ENCODE measurements around the gene THSD7B. TPM values are rescaled to one million over a fixed set of nuclear protein-coding genes. Genes with fewer than 3 reads are reported as not detected.

Gene THSD7B, protein sequence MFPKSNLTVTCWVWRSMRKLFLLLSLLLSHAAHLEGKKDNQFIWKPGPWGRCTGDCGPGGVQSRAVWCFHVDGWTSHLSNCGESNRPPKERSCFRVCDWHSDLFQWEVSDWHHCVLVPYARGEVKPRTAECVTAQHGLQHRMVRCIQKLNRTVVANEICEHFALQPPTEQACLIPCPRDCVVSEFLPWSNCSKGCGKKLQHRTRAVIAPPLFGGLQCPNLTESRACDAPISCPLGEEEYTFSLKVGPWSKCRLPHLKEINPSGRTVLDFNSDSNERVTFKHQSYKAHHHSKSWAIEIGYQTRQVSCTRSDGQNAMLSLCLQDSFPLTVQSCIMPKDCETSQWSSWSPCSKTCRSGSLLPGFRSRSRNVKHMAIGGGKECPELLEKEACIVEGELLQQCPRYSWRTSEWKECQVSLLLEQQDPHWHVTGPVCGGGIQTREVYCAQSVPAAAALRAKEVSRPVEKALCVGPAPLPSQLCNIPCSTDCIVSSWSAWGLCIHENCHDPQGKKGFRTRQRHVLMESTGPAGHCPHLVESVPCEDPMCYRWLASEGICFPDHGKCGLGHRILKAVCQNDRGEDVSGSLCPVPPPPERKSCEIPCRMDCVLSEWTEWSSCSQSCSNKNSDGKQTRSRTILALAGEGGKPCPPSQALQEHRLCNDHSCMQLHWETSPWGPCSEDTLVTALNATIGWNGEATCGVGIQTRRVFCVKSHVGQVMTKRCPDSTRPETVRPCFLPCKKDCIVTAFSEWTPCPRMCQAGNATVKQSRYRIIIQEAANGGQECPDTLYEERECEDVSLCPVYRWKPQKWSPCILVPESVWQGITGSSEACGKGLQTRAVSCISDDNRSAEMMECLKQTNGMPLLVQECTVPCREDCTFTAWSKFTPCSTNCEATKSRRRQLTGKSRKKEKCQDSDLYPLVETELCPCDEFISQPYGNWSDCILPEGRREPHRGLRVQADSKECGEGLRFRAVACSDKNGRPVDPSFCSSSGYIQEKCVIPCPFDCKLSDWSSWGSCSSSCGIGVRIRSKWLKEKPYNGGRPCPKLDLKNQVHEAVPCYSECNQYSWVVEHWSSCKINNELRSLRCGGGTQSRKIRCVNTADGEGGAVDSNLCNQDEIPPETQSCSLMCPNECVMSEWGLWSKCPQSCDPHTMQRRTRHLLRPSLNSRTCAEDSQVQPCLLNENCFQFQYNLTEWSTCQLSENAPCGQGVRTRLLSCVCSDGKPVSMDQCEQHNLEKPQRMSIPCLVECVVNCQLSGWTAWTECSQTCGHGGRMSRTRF (N-terminal part only)
- under 1 TPM in 1 of 6 donors, not detected in 5; 0.47 TPM for total RNA-seq

DNA sequence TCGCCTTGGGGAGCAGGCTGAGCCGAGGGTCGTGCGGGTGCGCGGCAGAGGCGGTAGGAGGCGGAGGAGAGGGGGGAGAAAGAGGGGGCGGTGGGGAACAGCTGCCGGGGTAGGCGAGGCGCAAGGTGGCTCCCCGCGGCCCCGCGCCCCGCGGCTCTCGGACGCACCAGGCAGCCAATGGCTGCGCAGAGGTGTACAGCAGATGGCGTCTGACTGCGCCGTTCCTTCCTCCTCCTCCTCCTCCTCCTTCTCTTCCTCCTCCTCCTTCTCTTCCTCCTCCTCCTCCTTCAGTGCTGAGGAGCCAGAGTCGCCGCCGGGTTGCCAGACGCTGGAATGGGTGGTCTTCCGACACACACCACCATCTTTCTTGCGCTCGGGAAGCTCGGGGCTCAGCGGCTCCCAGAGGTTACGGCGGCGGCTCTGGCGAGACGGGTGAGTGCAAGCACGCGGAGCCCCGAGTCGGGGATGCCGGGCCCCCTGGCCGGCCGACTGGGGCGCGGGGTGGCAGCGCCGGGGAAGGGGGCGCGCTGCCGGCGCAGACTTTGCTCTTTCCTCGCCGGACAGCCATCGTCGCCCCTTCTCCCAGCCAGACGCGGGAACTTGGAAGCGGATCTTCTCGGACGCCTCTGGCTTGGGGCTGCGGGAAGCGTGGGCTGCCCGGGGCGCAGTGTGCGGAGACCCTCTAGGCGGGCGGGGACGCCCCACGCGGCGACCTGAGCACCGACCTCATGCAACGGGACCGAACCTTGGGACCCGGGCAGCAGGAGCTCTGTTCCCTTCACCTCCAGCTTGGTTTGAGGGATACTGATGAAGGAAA, at the start of gene THSD7B:
Gene THSD7B (plus strand): TSS at position 290 of the 817 bp plus-strand sequence. CDS start 116,634 bp downstream, outside the sequence.
- Histone ChIP-seq H3K4me1 (peaks cover 0 to 23% (median 17%) of the 10 kb centered on the region in 4 donors), H3K4me3 (peak within 1 kb of the TSS in 3 of 4 donors; percentile 32 to 49 (median 38)), H3K27ac (no peak within 1 kb of the TSS), H3K36me3 (no peaks in the 10 kb centered on the region), H3K9me3 (no peaks in the 10 kb centered on the region), H3K27me3 (peaks cover 0 to 18% (median 7%) of the 10 kb centered on the region in 4 donors)
- 1 to 3% methylated on average over 23 to 43 of the region's 77 CpGs for WGBS, 2 donors
- peak in 1 of 2 donors; percentile 45 for ATAC-seq (ENCODE audit: low FRiP score in 2 of 2)
- DNase-seq: peak in 1 of 2 donors; percentile 76
- TF ChIP-seq EP300 (IDR thresholded peaks at IDR 0.05) (no peak), POLR2AphosphoS5 (IDR thresholded peaks at IDR 0.05) (no peak), POLR2A (IDR thresholded peaks at IDR 0.05) (no peak)
- TF ChIP-seq, protein P1, sequence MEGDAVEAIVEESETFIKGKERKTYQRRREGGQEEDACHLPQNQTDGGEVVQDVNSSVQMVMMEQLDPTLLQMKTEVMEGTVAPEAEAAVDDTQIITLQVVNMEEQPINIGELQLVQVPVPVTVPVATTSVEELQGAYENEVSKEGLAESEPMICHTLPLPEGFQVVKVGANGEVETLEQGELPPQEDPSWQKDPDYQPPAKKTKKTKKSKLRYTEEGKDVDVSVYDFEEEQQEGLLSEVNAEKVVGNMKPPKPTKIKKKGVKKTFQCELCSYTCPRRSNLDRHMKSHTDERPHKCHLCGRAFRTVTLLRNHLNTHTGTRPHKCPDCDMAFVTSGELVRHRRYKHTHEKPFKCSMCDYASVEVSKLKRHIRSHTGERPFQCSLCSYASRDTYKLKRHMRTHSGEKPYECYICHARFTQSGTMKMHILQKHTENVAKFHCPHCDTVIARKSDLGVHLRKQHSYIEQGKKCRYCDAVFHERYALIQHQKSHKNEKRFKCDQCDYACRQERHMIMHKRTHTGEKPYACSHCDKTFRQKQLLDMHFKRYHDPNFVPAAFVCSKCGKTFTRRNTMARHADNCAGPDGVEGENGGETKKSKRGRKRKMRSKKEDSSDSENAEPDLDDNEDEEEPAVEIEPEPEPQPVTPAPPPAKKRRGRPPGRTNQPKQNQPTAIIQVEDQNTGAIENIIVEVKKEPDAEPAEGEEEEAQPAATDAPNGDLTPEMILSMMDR (IDR thresholded peaks at IDR 0.05): no peak

DNA sequence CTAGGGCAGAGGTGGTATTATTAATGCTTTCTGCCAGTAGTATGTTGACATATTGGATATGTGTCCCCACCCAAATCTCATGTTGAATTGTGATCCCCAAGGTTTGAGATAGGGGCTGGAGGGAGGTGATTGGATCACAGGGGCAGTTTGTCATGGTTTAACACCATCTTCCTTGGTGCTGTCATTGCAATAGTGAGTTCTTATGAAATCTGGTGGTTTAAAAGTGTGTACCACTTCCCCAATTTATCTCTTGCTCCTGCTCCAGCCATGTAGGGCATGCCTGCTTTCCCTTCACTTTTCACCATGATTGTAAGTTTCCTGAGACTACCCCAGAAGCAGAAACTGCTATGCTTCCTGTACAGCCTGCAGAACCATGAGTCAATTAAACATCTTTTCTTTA, 47.1 kb upstream of the THSD7B start:
- DNase-seq (no peak), ATAC-seq (ENCODE audit: low FRiP score in 2 of 2) (no peak)
- no peaks in the 10 kb centered on the region for H3K9me3 ChIP-seq
- H3K4me1 ChIP-seq: no peaks in the 10 kb centered on the region
- no peaks in the 10 kb centered on the region for H3K27me3 ChIP-seq
- H3K27ac ChIP-seq: no peak overlapping the region
- no peaks in the 10 kb centered on the region for H3K36me3 ChIP-seq
- no peak overlapping the region for H3K4me3 ChIP-seq
- no peak for TF ChIP-seq POLR2A (IDR thresholded peaks at IDR 0.05)
- no peak for TF ChIP-seq EP300 (IDR thresholded peaks at IDR 0.05)
- no peak for TF ChIP-seq POLR2AphosphoS5 (IDR thresholded peaks at IDR 0.05)
- TF ChIP-seq, protein P1 (IDR thresholded peaks at IDR 0.05): no peak

DNA sequence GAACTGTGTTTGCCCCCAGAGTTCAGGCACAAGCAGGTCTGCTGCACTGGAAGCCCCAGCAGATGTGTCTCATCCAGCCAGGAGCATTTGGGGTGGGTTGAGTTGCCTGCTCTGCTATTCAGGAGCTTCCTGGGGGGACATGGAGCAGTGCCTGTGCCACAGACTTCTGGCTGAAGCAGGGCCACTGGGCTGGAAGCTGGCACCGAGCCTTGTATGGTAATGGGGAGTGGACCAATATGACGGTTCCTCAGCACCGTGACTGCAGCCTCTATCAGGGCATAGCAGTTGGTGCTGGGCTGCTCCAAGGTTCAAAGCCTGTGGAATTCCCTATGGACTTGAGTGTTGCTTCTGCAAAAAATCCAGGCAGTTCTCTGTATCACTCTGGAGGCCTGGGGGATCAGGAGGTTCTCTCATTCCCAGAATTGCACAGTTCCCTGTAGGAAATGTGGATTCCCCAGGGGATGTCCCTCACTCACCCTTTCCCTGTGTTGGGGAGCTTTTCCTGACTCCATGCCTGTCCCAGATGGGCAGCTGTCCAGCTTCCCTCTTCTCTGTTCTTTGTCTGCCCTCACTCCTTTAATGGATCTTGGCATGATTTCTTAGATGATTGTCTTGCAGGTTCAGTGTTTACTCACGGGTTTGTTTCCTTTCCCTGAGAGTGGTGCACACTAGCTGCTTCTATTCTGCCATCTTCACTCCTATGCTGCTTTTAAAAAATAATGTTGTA, 37.2 kb upstream of the THSD7B start:
- Histone ChIP-seq H3K9me3 (no peaks in the 10 kb centered on the region), H3K27ac (no peak overlapping the region), H3K27me3 (no peaks in the 10 kb centered on the region), H3K4me1 (no peaks in the 10 kb centered on the region), H3K36me3 (no peaks in the 10 kb centered on the region), H3K4me3 (no peak overlapping the region)
- ATAC-seq (ENCODE audit: low FRiP score in 2 of 2) (peak; percentile 12 to 19), DNase-seq (no peak)
- 31 to 50% methylated on average over 1 to 4 of the region's 4 CpGs for WGBS, 2 donors
- TF ChIP-seq POLR2A (IDR thresholded peaks at IDR 0.05): no peak
- no peak for TF ChIP-seq EP300 (IDR thresholded peaks at IDR 0.05)
- TF ChIP-seq, protein P1 (IDR thresholded peaks at IDR 0.05): no peak
- no peak for TF ChIP-seq POLR2AphosphoS5 (IDR thresholded peaks at IDR 0.05)

Measured in upper lobe of left lung (tissue), 6 donors.